ENCODE data around the gene PFN1. TPM values are rescaled to one million over a fixed set of nuclear protein-coding genes. Genes with fewer than 3 reads are reported as not detected.

PFN1 gene
- total and polyA plus RNA-seq, 7 donors: 690 to 1,404 (median 911) TPM

DNA sequence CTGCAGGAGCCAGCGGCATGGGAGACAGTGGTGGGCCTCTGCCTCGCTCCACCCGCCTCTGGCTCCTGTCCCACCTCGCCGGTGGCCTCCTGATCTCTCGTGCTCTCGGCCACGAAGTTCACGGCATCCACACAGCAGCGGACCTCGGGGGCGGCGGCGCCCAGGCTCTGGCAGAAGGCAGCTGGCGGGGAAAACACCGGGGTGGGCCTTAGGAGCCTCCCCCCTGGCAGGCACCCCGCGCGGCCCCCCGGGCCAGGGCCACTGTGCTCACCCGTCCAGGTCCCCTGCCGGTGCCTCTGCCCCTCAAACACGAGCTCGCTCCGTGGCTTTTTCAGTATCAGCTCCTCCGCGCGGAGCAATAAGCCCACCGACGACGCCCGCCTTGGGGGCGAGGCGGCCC lies 49.4 kb downstream of the PFN1 start:
- TF ChIP-seq POLR2A (IDR thresholded peaks at IDR 0.05) (no peak), EP300 (IDR thresholded peaks at IDR 0.05) (no peak), POLR2AphosphoS5 (IDR thresholded peaks at IDR 0.05) (no peak)
- TF ChIP-seq, protein P1, sequence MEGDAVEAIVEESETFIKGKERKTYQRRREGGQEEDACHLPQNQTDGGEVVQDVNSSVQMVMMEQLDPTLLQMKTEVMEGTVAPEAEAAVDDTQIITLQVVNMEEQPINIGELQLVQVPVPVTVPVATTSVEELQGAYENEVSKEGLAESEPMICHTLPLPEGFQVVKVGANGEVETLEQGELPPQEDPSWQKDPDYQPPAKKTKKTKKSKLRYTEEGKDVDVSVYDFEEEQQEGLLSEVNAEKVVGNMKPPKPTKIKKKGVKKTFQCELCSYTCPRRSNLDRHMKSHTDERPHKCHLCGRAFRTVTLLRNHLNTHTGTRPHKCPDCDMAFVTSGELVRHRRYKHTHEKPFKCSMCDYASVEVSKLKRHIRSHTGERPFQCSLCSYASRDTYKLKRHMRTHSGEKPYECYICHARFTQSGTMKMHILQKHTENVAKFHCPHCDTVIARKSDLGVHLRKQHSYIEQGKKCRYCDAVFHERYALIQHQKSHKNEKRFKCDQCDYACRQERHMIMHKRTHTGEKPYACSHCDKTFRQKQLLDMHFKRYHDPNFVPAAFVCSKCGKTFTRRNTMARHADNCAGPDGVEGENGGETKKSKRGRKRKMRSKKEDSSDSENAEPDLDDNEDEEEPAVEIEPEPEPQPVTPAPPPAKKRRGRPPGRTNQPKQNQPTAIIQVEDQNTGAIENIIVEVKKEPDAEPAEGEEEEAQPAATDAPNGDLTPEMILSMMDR (IDR thresholded peaks at IDR 0.05): no peak
- DNase-seq: no peak
- Histone ChIP-seq H3K9me3 (no peaks in the 10 kb centered on the region), H3K27me3 (peaks cover 28 to 62% (median 31%) of the 10 kb centered on the region in 3 donors), H3K4me3 (peak overlapping the region; percentile 21 to 50 (median 40)), H3K4me1 (peaks cover 0 to 34% (median 19%) of the 10 kb centered on the region in 4 donors), H3K36me3 (peaks cover 27 to 34% (median 30%) of the 10 kb centered on the region in 4 donors), H3K27ac (peak overlapping the region in 1 of 4 donors; percentile 23)
- intact Hi-C loops (cut with DNase I): no loop called here
- 17 to 21% methylated on average over 34 of the region's 34 CpGs for WGBS, 2 donors

DNA sequence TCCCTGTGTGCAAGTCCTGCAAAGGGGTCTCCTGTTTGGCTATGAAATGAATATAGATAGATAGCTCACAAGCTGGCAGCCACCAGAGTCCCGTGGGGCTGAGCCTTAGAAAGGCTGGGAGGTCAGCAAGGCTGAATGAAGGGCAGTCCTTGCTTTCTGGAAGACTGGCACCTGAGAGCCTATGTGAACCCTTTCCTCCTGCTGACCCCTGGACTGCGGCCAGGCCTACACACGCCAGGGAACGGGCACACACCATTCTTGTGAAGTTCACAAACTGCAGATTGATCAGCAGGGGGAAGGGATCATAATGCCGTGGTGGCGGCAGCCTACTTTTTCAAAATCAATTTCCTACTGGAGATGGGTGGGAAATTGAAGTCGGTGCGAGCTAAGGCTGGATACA lies 50.0 kb downstream of the PFN1 start:
- intact Hi-C loops (cut with DNase I): no loop called here
- peaks cover 33 to 40% (median 36%) of the 10 kb centered on the region in 4 donors for H3K36me3 ChIP-seq
- H3K27me3 ChIP-seq: peaks cover 28 to 56% (median 29%) of the 10 kb centered on the region in 3 donors
- no peak overlapping the region for H3K4me3 ChIP-seq
- WGBS, 2 donors: 72 to 91% methylated on average over 8 of the region's 8 CpGs
- H3K27ac ChIP-seq: no peak overlapping the region
- H3K4me1 ChIP-seq: peaks cover 0 to 34% (median 19%) of the 10 kb centered on the region in 4 donors
- TF ChIP-seq, protein P1 (IDR thresholded peaks at IDR 0.05): no peak
- no peak for DNase-seq
- H3K9me3 ChIP-seq: no peaks in the 10 kb centered on the region

DNA sequence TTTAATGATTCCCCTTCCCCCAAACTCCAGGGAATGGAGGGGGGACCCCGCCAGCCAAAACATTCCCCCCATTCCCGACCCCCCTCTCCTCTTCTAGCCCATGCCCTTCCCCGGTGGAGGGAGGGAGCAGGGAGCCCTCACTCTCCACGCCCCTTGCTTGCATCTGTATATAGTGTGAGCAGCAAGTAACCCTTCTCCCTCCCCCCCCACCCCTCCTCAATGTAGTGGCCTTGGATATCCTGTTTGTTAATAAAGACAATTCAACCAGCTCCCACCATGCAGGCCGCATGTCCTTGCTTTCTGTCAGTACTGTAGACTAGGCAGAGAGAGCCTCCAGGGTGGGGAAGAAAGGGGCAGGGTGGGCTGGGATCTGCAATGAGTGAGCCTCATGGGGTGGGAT lies 50.5 kb downstream of the PFN1 start:
- peaks cover 0 to 34% (median 19%) of the 10 kb centered on the region in 4 donors for H3K4me1 ChIP-seq
- H3K27me3 ChIP-seq: peaks cover 28 to 51% (median 29%) of the 10 kb centered on the region in 3 donors
- WGBS, 2 donors: 80 to 90% methylated on average over 5 of the region's 5 CpGs
- peaks cover 36 to 46% (median 41%) of the 10 kb centered on the region in 4 donors for H3K36me3 ChIP-seq
- intact Hi-C loops (cut with DNase I): no loop called here
- DNase-seq: no peak
- TF ChIP-seq, protein P1 (IDR thresholded peaks at IDR 0.05): no peak
- TF ChIP-seq EP300 (IDR thresholded peaks at IDR 0.05) (no peak), POLR2A (IDR thresholded peaks at IDR 0.05) (no peak), POLR2AphosphoS5 (IDR thresholded peaks at IDR 0.05) (no peak)
- H3K9me3 ChIP-seq: no peaks in the 10 kb centered on the region
- no peak overlapping the region for H3K27ac ChIP-seq
- H3K4me3 ChIP-seq: no peak overlapping the region

DNA sequence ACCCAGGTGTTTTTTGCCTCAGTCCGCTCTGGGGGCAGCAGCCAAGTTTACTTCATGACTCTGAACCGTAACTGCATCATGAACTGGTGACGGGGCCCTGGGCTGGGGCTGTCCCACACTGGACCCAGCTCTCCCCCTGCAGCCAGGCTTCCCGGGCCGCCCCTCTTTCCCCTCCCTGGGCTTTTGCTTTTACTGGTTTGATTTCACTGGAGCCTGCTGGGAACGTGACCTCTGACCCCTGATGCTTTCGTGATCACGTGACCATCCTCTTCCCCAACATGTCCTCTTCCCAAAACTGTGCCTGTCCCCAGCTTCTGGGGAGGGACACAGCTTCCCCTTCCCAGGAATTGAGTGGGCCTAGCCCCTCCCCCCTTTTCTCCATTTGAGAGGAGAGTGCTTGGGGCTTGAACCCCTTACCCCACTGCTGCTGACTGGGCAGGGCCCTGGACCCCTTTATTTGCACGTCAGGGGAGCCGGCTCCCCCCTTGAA lies 51.1 kb downstream of the PFN1 start:
- Histone ChIP-seq H3K4me3 (no peak overlapping the region), H3K27ac (no peak overlapping the region), H3K36me3 (peaks cover 38 to 51% (median 47%) of the 10 kb centered on the region in 4 donors), H3K27me3 (peaks cover 28 to 51% (median 29%) of the 10 kb centered on the region in 3 donors), H3K4me1 (peaks cover 0 to 34% (median 19%) of the 10 kb centered on the region in 4 donors), H3K9me3 (no peaks in the 10 kb centered on the region)
- DNase-seq: no peak
- intact Hi-C loops (cut with DNase I): no loop called here
- WGBS, 2 donors: 73 to 86% methylated on average over 10 of the region's 10 CpGs
- TF ChIP-seq POLR2A (IDR thresholded peaks at IDR 0.05) (no peak), POLR2AphosphoS5 (IDR thresholded peaks at IDR 0.05) (no peak), EP300 (IDR thresholded peaks at IDR 0.05) (no peak)
- TF ChIP-seq, protein P1 (IDR thresholded peaks at IDR 0.05): no peak
